Choroid plexus epithelial cell (primary cell): ENCODE measurements around the gene QPRT.
A peak's percentile ranks its signal among the peaks of the same experiment; 100 is the strongest.

ENCODE experiments used
- DNase-seq: peaks from one replicate; pipeline ENCODE4 v3.0.0-alpha.2; 2010; ENCODE audit warnings: low read depth
- H3K4me3 ChIP-seq: 2 replicates; pipeline ENCODE4 v1.5.1; 2011; ENCODE audit warnings: low read depth, mild to moderate bottlenecking, control low read depth, low read length, moderate library complexity
- TF ChIP-seq, protein P1 (sequence below): conservative IDR thresholded peaks from 2 replicates; pipeline ENCODE4 v1.5.1; 2011; ENCODE audit warnings: low read depth, mild to moderate bottlenecking, control low read depth, inconsistent platforms, low read length, moderate library complexity

Gene QPRT

DNA sequence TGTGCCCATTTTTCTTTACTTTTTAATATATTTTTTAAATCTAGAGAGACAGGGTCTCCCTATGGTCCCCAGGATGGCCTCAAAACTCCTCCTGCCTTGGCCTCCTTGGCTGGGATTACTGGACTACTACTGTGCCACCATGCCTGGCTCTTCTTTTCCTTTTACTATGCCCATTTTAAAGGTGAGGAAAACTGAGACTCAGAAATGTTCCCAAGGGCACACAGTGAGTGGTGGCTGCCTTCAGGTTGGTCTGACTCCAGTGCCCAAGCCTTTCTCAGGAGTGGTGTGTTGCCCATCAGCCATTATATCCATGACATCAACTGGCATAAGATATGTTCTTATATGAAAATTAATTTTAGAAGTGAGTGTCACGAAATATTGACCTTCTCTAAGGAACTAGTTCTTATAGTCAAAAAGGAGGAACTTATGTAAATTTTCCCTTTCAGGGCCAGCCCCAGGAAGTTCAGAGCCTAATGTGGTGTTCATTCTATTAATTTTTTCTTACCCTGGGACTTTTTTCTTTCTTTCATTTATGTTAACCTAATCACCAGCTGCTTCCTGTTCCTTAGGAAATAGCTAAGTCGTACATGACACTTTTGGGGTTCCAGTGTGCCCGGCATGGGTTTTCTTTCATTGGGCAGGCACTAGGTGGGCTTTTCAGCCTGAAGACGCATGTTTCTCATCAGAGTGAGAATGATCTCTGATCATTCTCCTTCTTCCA lies 33.8 kb upstream of the QPRT start:
- DNase-seq: no peak
- no peak overlapping the region for H3K4me3 ChIP-seq
- TF ChIP-seq, protein P1, sequence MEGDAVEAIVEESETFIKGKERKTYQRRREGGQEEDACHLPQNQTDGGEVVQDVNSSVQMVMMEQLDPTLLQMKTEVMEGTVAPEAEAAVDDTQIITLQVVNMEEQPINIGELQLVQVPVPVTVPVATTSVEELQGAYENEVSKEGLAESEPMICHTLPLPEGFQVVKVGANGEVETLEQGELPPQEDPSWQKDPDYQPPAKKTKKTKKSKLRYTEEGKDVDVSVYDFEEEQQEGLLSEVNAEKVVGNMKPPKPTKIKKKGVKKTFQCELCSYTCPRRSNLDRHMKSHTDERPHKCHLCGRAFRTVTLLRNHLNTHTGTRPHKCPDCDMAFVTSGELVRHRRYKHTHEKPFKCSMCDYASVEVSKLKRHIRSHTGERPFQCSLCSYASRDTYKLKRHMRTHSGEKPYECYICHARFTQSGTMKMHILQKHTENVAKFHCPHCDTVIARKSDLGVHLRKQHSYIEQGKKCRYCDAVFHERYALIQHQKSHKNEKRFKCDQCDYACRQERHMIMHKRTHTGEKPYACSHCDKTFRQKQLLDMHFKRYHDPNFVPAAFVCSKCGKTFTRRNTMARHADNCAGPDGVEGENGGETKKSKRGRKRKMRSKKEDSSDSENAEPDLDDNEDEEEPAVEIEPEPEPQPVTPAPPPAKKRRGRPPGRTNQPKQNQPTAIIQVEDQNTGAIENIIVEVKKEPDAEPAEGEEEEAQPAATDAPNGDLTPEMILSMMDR: no peak

DNA sequence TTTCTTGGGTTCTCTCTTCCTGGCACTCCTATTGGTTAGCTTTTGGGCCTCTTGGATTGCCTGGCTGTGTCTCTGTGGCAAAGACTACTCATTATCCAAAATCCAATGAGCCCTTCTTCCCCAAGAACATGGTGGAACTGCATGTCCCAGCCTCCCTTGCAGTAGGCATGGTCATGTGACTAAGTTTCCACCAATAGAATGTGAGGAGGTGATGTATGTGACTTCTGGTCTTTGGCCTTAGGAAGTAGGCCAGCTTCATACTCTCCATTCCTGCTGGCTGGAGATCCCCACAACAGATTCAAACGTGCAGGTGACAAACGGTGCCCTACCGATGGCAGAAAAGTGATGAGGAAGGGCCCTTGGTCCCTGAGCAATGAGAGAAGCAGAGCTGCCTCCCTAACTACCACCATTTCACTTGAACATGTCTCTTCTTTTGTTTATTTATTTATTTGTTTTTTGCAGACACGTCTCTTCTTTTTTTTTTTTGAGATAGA lies 33.2 kb upstream of the QPRT start:
- TF ChIP-seq, protein P1: no peak
- DNase-seq: peak; percentile 33
- no peak overlapping the region for H3K4me3 ChIP-seq

DNA sequence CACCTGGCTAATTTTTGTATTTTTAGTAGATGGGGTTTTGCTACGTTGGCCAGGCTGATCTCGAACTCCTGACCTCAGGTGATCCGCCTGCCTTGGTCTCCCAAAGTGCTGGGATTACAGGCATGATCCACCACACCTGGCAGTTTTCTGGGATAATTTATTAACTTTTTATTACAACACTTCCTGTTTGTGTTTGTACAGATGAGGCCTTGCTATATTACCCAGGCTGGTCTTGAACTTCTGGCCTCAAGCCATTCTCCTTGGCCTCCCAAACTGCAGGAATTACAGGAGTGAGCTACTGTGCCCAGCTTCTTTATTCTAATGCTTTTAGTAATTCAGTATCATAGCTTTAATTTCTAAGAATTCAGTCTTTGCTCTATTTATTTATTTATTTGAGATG lies 32.0 kb upstream of the QPRT start:
- no peak overlapping the region for H3K4me3 ChIP-seq
- DNase-seq: no peak
- TF ChIP-seq, protein P1: no peak

- no peak overlapping the region for H3K4me3 ChIP-seq
- TF ChIP-seq, protein P1: no peak
- no peak for DNase-seq
Observed at GRCh38 chr16:29649588-29650494, 29.1 kb upstream of the QPRT start.

GRCh38 chr16:29650771-29651170 lies 28.2 kb upstream of the QPRT start:
- DNase-seq: no peak
- H3K4me3 ChIP-seq: no peak overlapping the region
- TF ChIP-seq, protein P1: no peak

DNA sequence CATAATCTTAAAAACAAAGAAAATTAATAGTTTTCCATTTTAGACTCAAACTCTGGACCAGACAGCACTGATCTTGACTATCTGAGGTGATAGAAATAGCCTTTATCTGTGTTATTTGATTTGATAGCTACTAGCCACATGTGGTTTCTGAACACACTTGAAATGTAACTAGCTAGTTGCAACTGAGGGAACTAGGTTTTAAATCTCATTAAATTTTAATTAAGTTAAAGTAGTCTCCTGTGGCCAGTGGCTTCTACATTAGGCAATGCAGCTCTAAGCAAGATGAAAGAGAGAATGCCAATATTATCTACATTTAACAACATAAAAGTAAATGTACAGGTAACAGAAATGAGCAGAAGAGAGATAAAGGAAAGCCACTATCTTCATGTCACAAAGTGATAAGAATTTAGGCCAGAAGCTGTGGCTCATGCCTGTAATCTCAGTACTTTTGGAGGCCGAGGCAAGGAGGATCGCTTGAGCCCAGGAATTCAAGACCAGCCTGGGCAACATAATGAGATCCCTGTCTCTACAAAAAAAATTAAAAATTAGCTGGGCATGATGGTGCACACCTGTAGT lies 27.1 kb upstream of the QPRT start:
- TF ChIP-seq, protein P1: no peak
- no peak overlapping the region for H3K4me3 ChIP-seq
- DNase-seq: no peak
